GM12878 (cell line): ENCODE measurements around the gene FAM227A. TPM values are rescaled to one million over a fixed set of nuclear protein-coding genes. Genes with fewer than 3 reads are reported as not detected.

Experiments
- BCL11A ChIP-seq: IDR thresholded peaks from 2 replicates; pipeline ENCODE4 v1.6.1; 2011; ENCODE audit warnings: low read depth, low read length
- BMI1 ChIP-seq: fragments of 450-650 bp; IDR thresholded peaks from 2 replicates; pipeline ENCODE4 v1.6.1; 2016; ENCODE audit warnings: mild to moderate bottlenecking, moderate library complexity, borderline replicate concordance
- CREM ChIP-seq: IDR thresholded peaks from 2 replicates; pipeline ENCODE4 v1.6.1; 2014; ENCODE audit warnings: antibody characterized with exemption, low read depth
- EGR1 ChIP-seq, 2 experiments: IDR thresholded peaks; 1 replicate in 1 of 2; 2 replicates in 1 of 2; pipeline ENCODE4 v1.6.1; 2011 to 2012; ENCODE audit warnings: low read depth in 2 of 2, low read length in 2 of 2, borderline replicate concordance in 1 of 2, mild to moderate bottlenecking in 1 of 2, moderate library complexity in 1 of 2
- HDAC6 ChIP-seq: fragments of 200-600 bp; sonication (generic); IDR thresholded peaks from one replicate; pipeline ENCODE4 v1.8.0; 2017; ENCODE audit warnings: antibody characterized with exemption; ENCODE audit not compliant: unreplicated experiment
- MAX ChIP-seq: IDR thresholded peaks from 2 replicates; pipeline ENCODE4 v1.6.1; 2012; ENCODE audit warnings: low read depth, low read length, improper control_type of control experiment
- MTA2 ChIP-seq: fragments of 450-650 bp; IDR thresholded peaks from 2 replicates; pipeline ENCODE4 v1.6.1; 2016; ENCODE audit warnings: low read depth, mild to moderate bottlenecking, moderate library complexity
- POLR2AphosphoS5 ChIP-seq: IDR thresholded peaks from 2 replicates; pipeline ENCODE4 v1.6.1; 2011; ENCODE audit warnings: mild to moderate bottlenecking, low read length, inconsistent platforms
- RUNX3 ChIP-seq: IDR thresholded peaks from 2 replicates; pipeline ENCODE4 v1.6.1; 2012; ENCODE audit warnings: low read length, inconsistent platforms
- SPI1 ChIP-seq: IDR thresholded peaks from 2 replicates; pipeline ENCODE4 v1.6.1; 2011; ENCODE audit warnings: low read depth, mild to moderate bottlenecking, low read length, moderate library complexity, borderline replicate concordance; ENCODE audit not compliant: insufficient read depth
- ZNF687 ChIP-seq: fragments of 450-650 bp; IDR thresholded peaks from 2 replicates; pipeline ENCODE4 v1.6.1; 2017; ENCODE audit warnings: mild to moderate bottlenecking, moderate library complexity
- polyA plus RNA-seq, 11 experiments: library from polyadenylated mRNA; depleted of rRNA in 4 of 11; unstranded in 6 of 11; stranded (reverse) in 5 of 11; fragments of >200 nt; fragmentation: Nextera tagmentation in 4 of 11; fragmentation: Illumina TruSeq in 1 of 11; extraction: Ambion mirVana in 4 of 11; extraction: Trizol in 1 of 11; gene quantifications; 1 replicate in 1 of 11; 2 replicates in 10 of 11; pipeline versions ENCODE4 v1.2.1 to v1.2.3, GENCODE V29; 2011 to 2016; ENCODE audit warnings: inconsistent platforms in 2 of 11, missing spikeins in 2 of 11, low read depth in 1 of 11
- total RNA-seq, 4 experiments: library from RNA; depleted of rRNA in 3 of 4; stranded (reverse); fragments of >200 nt in 3 of 4; fragmentation: Illumina TruSeq in 1 of 4; extraction: Trizol in 1 of 4; gene quantifications; 2 replicates each; pipeline versions ENCODE4 v1.2.1 to v1.2.3, GENCODE V29; 2013 to 2021
- TF ChIP-seq, protein P1 (sequence below): fragments of 450-650 bp; conservative IDR thresholded peaks from 2 replicates; pipeline ENCODE4 v1.6.1; 2017; ENCODE audit warnings: mild to moderate bottlenecking, moderate library complexity
- TF ChIP-seq, protein P2 (sequence below): fragments of 450-650 bp; IDR thresholded peaks from 2 replicates; pipeline ENCODE4 v1.6.1; 2018; ENCODE audit warnings: mild to moderate bottlenecking, low read depth, moderate library complexity; ENCODE audit not compliant: partially characterized antibody

The FAM227A gene
- total and polyA plus RNA-seq, 10 of the 15 experiments (the other 5 are each of a cell fraction or from before 2014, with no cell fraction given) = 0.02 to 0.59 (median 0.25) TPM

DNA sequence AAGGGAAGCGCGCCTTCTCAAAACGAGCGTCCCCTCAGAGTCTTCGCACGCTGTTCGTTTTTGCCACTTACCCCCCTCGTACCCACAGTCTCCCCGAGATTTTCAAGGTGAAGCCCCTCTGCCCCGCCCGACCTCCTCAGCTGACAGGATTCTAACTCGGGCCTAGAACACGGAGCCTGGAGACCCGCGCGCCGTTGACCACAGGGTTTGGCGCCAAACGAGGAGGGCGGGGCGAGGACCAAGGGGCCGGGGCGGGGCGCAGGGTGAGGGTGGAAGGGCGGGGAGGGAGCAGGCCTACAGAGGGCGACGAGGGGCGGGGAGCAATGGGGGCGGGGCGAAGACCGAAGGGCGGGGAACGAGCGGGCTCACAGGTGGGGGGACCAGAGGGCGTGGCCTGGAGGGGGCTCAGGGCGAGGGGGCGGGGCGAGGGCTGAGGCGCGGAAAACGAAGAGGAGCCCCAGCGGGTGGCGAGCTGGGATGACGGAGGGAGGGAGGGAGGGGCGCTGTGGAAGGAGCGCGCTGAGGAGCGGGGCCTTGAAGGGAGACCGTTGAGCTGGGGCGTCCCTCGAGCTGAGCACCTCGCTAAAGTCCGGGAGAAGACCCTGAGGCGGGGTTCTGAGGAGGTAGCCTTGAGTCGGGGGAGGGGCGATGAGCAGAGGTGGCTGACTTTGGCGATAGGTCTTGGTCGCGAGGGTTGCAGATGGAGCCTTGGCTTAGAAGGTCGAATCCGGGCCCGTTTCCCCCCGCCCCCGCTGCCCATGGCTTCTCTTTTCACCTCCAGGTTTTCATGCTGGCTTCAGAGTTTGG lies 86.0 kb downstream of the FAM227A start, which contains the start of gene DMC1 (continued):
- TF ChIP-seq, protein P1, sequence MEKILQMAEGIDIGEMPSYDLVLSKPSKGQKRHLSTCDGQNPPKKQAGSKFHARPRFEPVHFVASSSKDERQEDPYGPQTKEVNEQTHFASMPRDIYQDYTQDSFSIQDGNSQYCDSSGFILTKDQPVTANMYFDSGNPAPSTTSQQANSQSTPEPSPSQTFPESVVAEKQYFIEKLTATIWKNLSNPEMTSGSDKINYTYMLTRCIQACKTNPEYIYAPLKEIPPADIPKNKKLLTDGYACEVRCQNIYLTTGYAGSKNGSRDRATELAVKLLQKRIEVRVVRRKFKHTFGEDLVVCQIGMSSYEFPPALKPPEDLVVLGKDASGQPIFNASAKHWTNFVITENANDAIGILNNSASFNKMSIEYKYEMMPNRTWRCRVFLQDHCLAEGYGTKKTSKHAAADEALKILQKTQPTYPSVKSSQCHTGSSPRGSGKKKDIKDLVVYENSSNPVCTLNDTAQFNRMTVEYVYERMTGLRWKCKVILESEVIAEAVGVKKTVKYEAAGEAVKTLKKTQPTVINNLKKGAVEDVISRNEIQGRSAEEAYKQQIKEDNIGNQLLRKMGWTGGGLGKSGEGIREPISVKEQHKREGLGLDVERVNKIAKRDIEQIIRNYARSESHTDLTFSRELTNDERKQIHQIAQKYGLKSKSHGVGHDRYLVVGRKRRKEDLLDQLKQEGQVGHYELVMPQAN = no peak
- TF ChIP-seq ZNF687 (no peak), MAX (0 out of 2 replicates have a peak, but pooled peaks have one; percentile 37), HDAC6 (no peak), RUNX3 (peak; percentile 87), POLR2AphosphoS5 (0 out of 2 replicates have a peak, but pooled peaks have one; percentile 46), EGR1 (IDR thresholded peaks at IDR 0.05; ENCODE audit: borderline replicate concordance in 1 of 2, low read depth in 2 of 2, low read length in 2 of 2) (peak in 1 of 2 experiments; percentile 49; a peak in 1 of 3 replicates), BMI1 (no peak), SPI1 (peak; percentile 18; the same call in 1 of the 2 replicates), MTA2 (no peak), BCL11A (no peak), CREM (no peak)
- TF ChIP-seq, protein P2, sequence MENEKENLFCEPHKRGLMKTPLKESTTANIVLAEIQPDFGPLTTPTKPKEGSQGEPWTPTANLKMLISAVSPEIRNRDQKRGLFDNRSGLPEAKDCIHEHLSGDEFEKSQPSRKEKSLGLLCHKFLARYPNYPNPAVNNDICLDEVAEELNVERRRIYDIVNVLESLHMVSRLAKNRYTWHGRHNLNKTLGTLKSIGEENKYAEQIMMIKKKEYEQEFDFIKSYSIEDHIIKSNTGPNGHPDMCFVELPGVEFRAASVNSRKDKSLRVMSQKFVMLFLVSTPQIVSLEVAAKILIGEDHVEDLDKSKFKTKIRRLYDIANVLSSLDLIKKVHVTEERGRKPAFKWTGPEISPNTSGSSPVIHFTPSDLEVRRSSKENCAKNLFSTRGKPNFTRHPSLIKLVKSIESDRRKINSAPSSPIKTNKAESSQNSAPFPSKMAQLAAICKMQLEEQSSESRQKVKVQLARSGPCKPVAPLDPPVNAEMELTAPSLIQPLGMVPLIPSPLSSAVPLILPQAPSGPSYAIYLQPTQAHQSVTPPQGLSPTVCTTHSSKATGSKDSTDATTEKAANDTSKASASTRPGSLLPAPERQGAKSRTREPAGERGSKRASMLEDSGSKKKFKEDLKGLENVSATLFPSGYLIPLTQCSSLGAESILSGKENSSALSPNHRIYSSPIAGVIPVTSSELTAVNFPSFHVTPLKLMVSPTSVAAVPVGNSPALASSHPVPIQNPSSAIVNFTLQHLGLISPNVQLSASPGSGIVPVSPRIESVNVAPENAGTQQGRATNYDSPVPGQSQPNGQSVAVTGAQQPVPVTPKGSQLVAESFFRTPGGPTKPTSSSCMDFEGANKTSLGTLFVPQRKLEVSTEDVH = peak; percentile 95
- TF ChIP-seq, all 136 proteins: peak for 14
